Lower leg skin (tissue), 3 donors: Measurements from ENCODE around the gene PRDM15.

Source experiments
- CTCF ChIP-seq, 3 donors: fragments of 450-650 bp; IDR thresholded peaks; one replicate each; pipeline ENCODE4 v1.5.1; 2016; ENCODE audit warnings: antibody characterized with exemption in 3 of 3, mild to moderate bottlenecking in 3 of 3, moderate library complexity in 2 of 3
- POLR2A ChIP-seq, 2 donors: fragments of 450-650 bp; IDR thresholded peaks; one replicate each; pipeline ENCODE4 v1.6.1; 2016 to 2017; ENCODE audit warnings: antibody characterized with exemption in 2 of 2, mild to moderate bottlenecking in 1 of 2, moderate library complexity in 1 of 2

- TF ChIP-seq CTCF (IDR thresholded peaks at IDR 0.05) (no peak), POLR2A (IDR thresholded peaks at IDR 0.05) (no peak)
These were observed 119.2 kb downstream of the PRDM15 start for GRCh38 chr21:41759926-41760325.
